ENCODE data around the gene KCNN1.

DNA sequence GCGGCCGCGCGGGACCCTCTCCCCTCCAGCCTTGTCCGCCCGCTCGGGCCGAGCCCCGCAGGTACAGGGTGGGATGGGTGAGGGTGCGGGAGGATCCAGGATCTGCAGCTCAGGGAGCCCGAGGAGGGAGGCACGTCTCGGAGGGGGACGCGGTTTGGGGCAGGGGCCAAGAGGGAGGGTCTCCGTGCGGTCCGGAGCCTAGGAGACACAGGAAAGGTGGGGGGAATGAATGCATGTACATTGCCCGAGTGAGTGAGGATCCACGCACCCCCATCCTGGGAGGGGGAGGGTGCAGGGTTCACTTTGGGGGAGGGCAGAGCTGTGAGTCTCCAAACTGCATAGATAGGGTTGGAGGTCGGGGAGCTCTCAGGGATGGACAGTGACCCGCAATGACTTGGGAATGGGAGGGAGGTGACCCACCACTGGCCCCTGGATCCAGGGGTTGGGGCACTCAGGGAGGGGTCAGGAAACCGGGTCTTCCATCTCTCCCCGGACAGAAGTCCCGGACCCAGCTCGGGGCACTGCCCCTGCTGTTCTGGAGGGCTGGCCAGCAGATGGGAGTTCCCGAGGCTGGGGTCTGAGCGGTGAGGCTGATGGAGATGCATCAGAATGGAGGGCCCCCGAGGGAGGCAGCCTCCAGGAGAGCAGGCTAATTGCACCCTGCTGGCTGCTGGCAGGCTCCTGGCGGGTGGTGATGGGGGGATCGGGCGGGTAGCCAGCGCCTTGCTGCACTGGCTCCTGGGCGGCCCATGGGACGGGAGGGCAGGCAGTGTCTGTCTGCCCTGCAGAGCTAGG, 547 bp downstream of the KCNN1 start:
- TF ChIP-seq, protein P1, sequence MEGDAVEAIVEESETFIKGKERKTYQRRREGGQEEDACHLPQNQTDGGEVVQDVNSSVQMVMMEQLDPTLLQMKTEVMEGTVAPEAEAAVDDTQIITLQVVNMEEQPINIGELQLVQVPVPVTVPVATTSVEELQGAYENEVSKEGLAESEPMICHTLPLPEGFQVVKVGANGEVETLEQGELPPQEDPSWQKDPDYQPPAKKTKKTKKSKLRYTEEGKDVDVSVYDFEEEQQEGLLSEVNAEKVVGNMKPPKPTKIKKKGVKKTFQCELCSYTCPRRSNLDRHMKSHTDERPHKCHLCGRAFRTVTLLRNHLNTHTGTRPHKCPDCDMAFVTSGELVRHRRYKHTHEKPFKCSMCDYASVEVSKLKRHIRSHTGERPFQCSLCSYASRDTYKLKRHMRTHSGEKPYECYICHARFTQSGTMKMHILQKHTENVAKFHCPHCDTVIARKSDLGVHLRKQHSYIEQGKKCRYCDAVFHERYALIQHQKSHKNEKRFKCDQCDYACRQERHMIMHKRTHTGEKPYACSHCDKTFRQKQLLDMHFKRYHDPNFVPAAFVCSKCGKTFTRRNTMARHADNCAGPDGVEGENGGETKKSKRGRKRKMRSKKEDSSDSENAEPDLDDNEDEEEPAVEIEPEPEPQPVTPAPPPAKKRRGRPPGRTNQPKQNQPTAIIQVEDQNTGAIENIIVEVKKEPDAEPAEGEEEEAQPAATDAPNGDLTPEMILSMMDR (conservative IDR thresholded peaks at IDR 0.05; ENCODE audit: low read depth, low read length) = no peak
- TF ChIP-seq MXI1 (IDR thresholded peaks at IDR 0.05; ENCODE audit: borderline replicate concordance, low read depth, low read length) (no peak), FOS (IDR thresholded peaks at IDR 0.05; ENCODE audit: low read depth, low read length) (no peak), RFX5 (IDR thresholded peaks at IDR 0.05; ENCODE audit: low read depth, low read length) (no peak), MAZ (IDR thresholded peaks at IDR 0.05; ENCODE audit: borderline replicate concordance, low read depth, low read length) (no peak), POLR2A (IDR thresholded peaks at IDR 0.05; ENCODE audit: low read depth, low read length) (no peak), RCOR1 (IDR thresholded peaks at IDR 0.05; ENCODE audit: insufficient replicate concordance, low read length) (no peak), CHD1 (IDR thresholded peaks at IDR 0.05; ENCODE audit: low read depth, low read length) (no peak), CEBPB (IDR thresholded peaks at IDR 0.05; ENCODE audit: low read depth, low read length) (no peak), USF2 (IDR thresholded peaks at IDR 0.05; ENCODE audit: low read depth, low read length) (no peak), RAD21 (IDR thresholded peaks at IDR 0.05; ENCODE audit: low read length) (no peak), BHLHE40 (IDR thresholded peaks at IDR 0.05; ENCODE audit: low read depth, low read length) (no peak), MAFK (IDR thresholded peaks at IDR 0.05; ENCODE audit: low read depth, low read length) (no peak), SMC3 (IDR thresholded peaks at IDR 0.05; ENCODE audit: low read depth, low read length) (no peak)

All from IMR-90 (cell line).